ENCODE measurements around the gene PACRG. TPM values are rescaled to one million over a fixed set of nuclear protein-coding genes. Genes with fewer than 3 reads are reported as not detected.

PACRG gene
- total and polyA plus RNA-seq, 2 experiments from 2014 or later = 0.17 to 0.68 TPM

DNA sequence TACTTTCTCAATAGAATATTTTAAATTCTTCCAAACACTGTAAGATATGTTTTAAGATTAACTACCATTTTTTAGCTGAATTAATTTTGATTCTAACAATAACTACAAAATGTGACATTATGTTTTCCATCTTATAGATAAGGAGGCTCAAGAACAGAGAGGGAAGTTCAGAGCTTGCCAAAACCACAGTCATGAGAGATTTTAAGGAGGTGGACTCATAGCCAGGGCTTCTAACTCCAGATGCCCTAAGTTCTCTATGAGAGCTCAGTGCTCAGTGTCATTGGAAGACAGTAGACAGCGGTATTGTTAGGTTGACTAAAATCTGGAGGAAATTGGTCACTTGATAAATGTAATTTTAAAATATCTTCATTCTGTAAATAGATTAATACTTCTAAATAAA, 144.2 kb downstream of the PACRG start (continued):
- TF ChIP-seq ZNF462 (CRISPR knock-in tag; IDR thresholded peaks at IDR 0.05) (no peak), NANOG (IDR thresholded peaks at IDR 0.05; ENCODE audit: borderline replicate concordance) (no peak)
- TF ChIP-seq, protein P1, sequence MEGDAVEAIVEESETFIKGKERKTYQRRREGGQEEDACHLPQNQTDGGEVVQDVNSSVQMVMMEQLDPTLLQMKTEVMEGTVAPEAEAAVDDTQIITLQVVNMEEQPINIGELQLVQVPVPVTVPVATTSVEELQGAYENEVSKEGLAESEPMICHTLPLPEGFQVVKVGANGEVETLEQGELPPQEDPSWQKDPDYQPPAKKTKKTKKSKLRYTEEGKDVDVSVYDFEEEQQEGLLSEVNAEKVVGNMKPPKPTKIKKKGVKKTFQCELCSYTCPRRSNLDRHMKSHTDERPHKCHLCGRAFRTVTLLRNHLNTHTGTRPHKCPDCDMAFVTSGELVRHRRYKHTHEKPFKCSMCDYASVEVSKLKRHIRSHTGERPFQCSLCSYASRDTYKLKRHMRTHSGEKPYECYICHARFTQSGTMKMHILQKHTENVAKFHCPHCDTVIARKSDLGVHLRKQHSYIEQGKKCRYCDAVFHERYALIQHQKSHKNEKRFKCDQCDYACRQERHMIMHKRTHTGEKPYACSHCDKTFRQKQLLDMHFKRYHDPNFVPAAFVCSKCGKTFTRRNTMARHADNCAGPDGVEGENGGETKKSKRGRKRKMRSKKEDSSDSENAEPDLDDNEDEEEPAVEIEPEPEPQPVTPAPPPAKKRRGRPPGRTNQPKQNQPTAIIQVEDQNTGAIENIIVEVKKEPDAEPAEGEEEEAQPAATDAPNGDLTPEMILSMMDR (conservative IDR thresholded peaks at IDR 0.05; ENCODE audit: low read depth in 2 of 2) = no peak
- TF ChIP-seq, protein P2, sequence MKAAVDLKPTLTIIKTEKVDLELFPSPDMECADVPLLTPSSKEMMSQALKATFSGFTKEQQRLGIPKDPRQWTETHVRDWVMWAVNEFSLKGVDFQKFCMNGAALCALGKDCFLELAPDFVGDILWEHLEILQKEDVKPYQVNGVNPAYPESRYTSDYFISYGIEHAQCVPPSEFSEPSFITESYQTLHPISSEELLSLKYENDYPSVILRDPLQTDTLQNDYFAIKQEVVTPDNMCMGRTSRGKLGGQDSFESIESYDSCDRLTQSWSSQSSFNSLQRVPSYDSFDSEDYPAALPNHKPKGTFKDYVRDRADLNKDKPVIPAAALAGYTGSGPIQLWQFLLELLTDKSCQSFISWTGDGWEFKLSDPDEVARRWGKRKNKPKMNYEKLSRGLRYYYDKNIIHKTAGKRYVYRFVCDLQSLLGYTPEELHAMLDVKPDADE (IDR thresholded peaks at IDR 0.05) = no peak

DNA sequence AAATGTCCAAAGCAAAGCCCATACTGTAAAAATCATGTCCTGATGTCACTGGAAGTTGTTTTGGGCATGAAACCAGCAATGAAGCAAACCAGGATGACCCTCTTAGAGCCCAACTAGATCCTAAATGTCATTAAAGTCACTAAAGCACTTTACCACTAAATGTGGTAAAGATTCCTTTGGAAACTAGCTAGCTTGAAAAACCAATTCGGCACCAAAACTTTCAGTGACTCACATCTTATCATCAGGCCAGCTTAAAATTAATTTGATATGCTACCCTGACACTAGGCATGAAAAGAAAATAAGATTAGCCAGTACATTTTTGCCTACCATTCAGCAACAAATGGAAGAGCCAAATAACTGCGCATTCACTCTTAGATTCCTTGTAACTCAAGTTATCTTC, 145.8 kb downstream of the PACRG start:
- H3K4me3 Mint-ChIP-seq = no peak overlapping the region
- Histone ChIP-seq H3K27ac (ENCODE audit: low read depth) (no peak overlapping the region), H3K4me1 (ENCODE audit: insufficient read depth) (no peaks in the 10 kb centered on the region), H3K79me2 (replicated peaks; ENCODE audit: insufficient read depth) (no peaks in the 10 kb centered on the region), H3K36me3 (ENCODE audit: insufficient read depth) (no peaks in the 10 kb centered on the region), H3K4me2 (no peak overlapping the region), H4K20me1 (replicated peaks; ENCODE audit: insufficient read depth) (no peaks in the 10 kb centered on the region), H2AFZ (no peak overlapping the region), H3K27me3 (ENCODE audit: insufficient read depth) (no peaks in the 10 kb centered on the region), H3K4me3 (no peak overlapping the region), H3F3A (replicated peaks; ENCODE audit: low read depth) (no peaks in the 10 kb centered on the region), H3K9me2 (ENCODE audit: insufficient read depth) (peaks cover 3% of the 10 kb centered on the region; the same call in 1 of the 2 replicates)
- H3K9me3 Mint-ChIP-seq = peaks cover 3% of the 10 kb centered on the region; the same call in 1 of the 3 replicates
- ATAC-seq (no peak), DNase-seq (ENCODE audit: low spot score) (no peak)
- H3K4me1 Mint-ChIP-seq = no peaks in the 10 kb centered on the region
- no peaks in the 10 kb centered on the region for H3K36me3 Mint-ChIP-seq (ENCODE audit: low read depth)
- no peaks in the 10 kb centered on the region for H3K27me3 Mint-ChIP-seq (ENCODE audit: insufficient read depth, low read depth, poor library complexity)
- no peak overlapping the region for H3K27ac Mint-ChIP-seq
- TF ChIP-seq, protein P2 (IDR thresholded peaks at IDR 0.05) = no peak
- TF ChIP-seq EZH2 (IDR thresholded peaks at IDR 0.05; ENCODE audit: low read depth, unreplicated experiment) = no peak
- TF ChIP-seq ZNF331 (CRISPR knock-in tag; IDR thresholded peaks at IDR 0.05; ENCODE audit: low read depth) = no peak
- TF ChIP-seq NANOG (IDR thresholded peaks at IDR 0.05; ENCODE audit: borderline replicate concordance) = no peak
- no peak for TF ChIP-seq JUNB (IDR thresholded peaks at IDR 0.05; ENCODE audit: unreplicated experiment)
- no peak for TF ChIP-seq POLR2AphosphoS5 (IDR thresholded peaks at IDR 0.05; ENCODE audit: low read depth)
- TF ChIP-seq, protein P1 (conservative IDR thresholded peaks at IDR 0.05; ENCODE audit: low read depth in 2 of 2) = no peak
